Breast epithelium (tissue), 4 donors: ENCODE data around the gene AHCYL2. TPM values are rescaled to one million over a fixed set of nuclear protein-coding genes. Genes with fewer than 3 reads are reported as not detected.

ENCODE experiments used
- DNase-seq, 2 donors: peaks; one replicate each; pipeline ENCODE4 v3.0.0-alpha.2; 2019; ENCODE audit warnings: low spot score in 2 of 2
- H3K27ac ChIP-seq, 2 donors: fragments of 200-600 bp; sonication (generic) in 1 of 2; one replicate each; pipeline ENCODE4 v1.5.1; 2016 to 2019; ENCODE audit warnings: mild to moderate bottlenecking in 1 of 2
- H3K27me3 ChIP-seq, 2 donors: fragments of 200-600 bp; sonication (generic) in 1 of 2; one replicate each; pipeline versions ENCODE4 v1.5.1 to v1.6.0; 2017 to 2019; ENCODE audit warnings: control low read depth in 1 of 2, mild to moderate bottlenecking in 1 of 2
- H3K36me3 ChIP-seq: fragments of 200-600 bp; one replicate; pipeline ENCODE4 v1.5.1; 2019
- H3K4me1 ChIP-seq, 2 donors: fragments of 200-600 bp; sonication (generic); one replicate each; pipeline ENCODE4 v1.5.1; 2016 to 2019; ENCODE audit warnings: control low read depth in 1 of 2
- H3K4me3 ChIP-seq, 3 donors: fragments of 200-600 bp; sonication (generic); 1 replicate in 2 of 3; 2 replicates in 1 of 3; pipeline ENCODE4 v1.5.1; 2016 to 2019; ENCODE audit warnings: mild to moderate bottlenecking in 3 of 3, moderate library complexity in 2 of 3
- H3K9me3 ChIP-seq, 2 donors: fragments of 200-600 bp; sonication (generic) in 1 of 2; one replicate each; pipeline ENCODE4 v1.5.1; 2016 to 2019; ENCODE audit warnings: control low read depth in 1 of 2
- POLR2A ChIP-seq: fragments of 450-650 bp; IDR thresholded peaks from one replicate; pipeline ENCODE4 v1.6.1; 2016; ENCODE audit warnings: antibody characterized with exemption, mild to moderate bottlenecking, moderate library complexity
- POLR2AphosphoS5 ChIP-seq, 3 donors: sonication (generic); formaldehyde crosslinking; IDR thresholded peaks; one replicate each; pipeline ENCODE4 v1.6.1; 2017; ENCODE audit warnings: antibody characterized with exemption in 3 of 3
- intact Hi-C: fragments of 100-400 bp; cut with DNase I; formaldehyde crosslinking; loops from one replicate; pipeline ENCODE4 v1.15.1; 2023; ENCODE audit warnings: low total_unique reads
- total RNA-seq, 3 donors: library from RNA; depleted of rRNA; stranded (reverse); fragments of >200 nt; gene quantifications; one replicate each; pipeline ENCODE4 v1.1.0, GENCODE V29; 2016
- TF ChIP-seq, protein P1 (sequence below), 3 donors: fragments of 450-650 bp; IDR thresholded peaks; one replicate each; pipeline ENCODE4 v1.5.1; 2016 to 2017; ENCODE audit warnings: antibody characterized with exemption in 3 of 3, mild to moderate bottlenecking in 3 of 3, moderate library complexity in 3 of 3

Gene AHCYL2
- total RNA-seq, 3 donors from 2014 or later = 19.0 to 24.7 (median 21.8) TPM

DNA sequence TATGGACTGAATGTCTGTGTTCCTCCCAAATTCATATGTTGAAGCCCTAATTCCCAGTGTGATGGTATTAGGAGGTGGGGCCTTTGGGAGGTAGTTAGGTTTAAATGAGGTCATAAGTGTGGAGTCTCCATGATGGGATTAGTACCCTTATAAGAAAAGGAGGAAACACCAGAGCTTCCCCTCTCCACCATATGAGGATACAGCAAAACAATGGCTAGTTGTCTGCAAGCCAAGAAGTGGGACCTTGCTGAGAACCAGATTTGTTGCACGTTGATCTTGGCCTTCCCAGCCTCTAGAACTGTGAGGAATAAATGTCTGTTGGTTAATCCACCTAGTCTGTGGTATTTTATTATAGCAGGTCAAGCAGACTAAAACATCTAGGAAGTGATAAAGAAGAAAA is 102.2 kb downstream of the AHCYL2 start:
- Histone ChIP-seq H3K36me3 (no peaks in the 10 kb centered on the region), H3K4me1 (no peaks in the 10 kb centered on the region), H3K27me3 (no peaks in the 10 kb centered on the region), H3K27ac (no peak overlapping the region), H3K9me3 (no peaks in the 10 kb centered on the region), H3K4me3 (no peak overlapping the region)
- intact Hi-C loops = no loop called here
- no peak for DNase-seq
- TF ChIP-seq POLR2A (no peak), POLR2AphosphoS5 (IDR thresholded peaks at IDR 0.05) (no peak)
- TF ChIP-seq, protein P1, sequence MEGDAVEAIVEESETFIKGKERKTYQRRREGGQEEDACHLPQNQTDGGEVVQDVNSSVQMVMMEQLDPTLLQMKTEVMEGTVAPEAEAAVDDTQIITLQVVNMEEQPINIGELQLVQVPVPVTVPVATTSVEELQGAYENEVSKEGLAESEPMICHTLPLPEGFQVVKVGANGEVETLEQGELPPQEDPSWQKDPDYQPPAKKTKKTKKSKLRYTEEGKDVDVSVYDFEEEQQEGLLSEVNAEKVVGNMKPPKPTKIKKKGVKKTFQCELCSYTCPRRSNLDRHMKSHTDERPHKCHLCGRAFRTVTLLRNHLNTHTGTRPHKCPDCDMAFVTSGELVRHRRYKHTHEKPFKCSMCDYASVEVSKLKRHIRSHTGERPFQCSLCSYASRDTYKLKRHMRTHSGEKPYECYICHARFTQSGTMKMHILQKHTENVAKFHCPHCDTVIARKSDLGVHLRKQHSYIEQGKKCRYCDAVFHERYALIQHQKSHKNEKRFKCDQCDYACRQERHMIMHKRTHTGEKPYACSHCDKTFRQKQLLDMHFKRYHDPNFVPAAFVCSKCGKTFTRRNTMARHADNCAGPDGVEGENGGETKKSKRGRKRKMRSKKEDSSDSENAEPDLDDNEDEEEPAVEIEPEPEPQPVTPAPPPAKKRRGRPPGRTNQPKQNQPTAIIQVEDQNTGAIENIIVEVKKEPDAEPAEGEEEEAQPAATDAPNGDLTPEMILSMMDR (IDR thresholded peaks at IDR 0.05) = no peak

DNA sequence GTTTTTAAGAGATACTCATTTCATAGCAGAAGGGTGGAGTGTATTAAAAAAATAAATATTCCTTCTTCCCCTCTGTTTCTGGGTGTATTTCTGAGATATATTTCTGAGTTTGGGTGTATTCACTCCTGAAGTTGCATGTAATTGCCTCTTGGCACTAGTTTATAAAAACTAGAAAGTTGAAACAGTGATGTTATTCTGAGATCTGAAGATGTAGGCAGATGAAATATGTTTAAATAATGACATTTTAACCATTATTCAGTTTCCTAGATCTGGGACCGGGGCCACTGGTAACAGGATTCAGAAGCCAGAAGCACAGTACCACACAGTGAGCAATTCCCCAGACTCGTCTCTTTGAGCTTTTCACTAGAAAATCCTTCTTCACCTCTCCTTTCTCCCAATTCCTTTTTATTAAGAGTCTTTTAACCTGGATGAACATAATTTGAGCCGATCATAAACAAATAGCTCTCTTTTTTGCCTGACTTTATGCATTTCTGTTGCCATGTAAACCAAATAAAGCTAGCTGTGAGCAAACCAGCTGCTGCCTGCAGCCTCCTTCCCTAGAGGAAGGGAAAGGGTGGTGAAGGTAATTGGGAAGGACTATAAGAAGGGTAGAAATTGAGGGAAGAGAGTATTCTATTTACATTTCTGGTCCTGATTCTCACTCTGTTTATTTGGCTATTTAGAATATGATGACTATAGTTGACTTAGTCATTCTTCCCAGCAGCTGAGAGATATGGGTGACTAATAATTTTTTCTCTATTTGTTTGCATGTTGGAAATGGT is 107.6 kb downstream of the AHCYL2 start:
- intact Hi-C loops = no loop called here
- no peak overlapping the region for H3K4me3 ChIP-seq
- H3K4me1 ChIP-seq = no peaks in the 10 kb centered on the region
- DNase-seq = no peak
- no peaks in the 10 kb centered on the region for H3K36me3 ChIP-seq
- no peak overlapping the region for H3K27ac ChIP-seq
- H3K9me3 ChIP-seq = no peaks in the 10 kb centered on the region
- TF ChIP-seq, protein P1 (IDR thresholded peaks at IDR 0.05) = no peak
- TF ChIP-seq POLR2A = no peak
- no peak for TF ChIP-seq POLR2AphosphoS5 (IDR thresholded peaks at IDR 0.05)
- no peaks in the 10 kb centered on the region for H3K27me3 ChIP-seq

DNA sequence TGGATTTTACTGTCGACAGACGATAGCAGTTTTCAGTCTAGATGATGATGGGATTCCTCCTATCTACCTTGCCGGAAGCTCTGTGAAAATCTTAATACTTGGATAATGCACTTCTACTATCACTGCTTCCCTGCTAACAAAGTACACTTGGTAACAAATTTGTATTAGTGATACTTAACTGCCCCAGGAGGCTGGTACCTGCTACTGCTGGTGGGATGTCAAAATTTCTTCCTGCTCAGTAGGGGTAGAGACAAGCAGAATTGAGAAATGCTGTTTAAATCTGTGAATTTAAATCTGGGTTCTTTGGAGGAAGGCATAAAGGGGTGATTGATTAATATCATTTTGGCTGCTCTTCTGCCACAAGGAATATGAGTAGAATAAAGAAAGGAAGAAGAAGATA is 109.6 kb downstream of the AHCYL2 start:
- no peaks in the 10 kb centered on the region for H3K4me1 ChIP-seq
- no peak for DNase-seq
- H3K4me3 ChIP-seq = no peak overlapping the region
- H3K27me3 ChIP-seq = no peaks in the 10 kb centered on the region
- no peak overlapping the region for H3K27ac ChIP-seq
- H3K36me3 ChIP-seq = no peaks in the 10 kb centered on the region
- H3K9me3 ChIP-seq = no peaks in the 10 kb centered on the region
- intact Hi-C loops = no loop called here
- TF ChIP-seq POLR2AphosphoS5 (IDR thresholded peaks at IDR 0.05) = no peak
- TF ChIP-seq, protein P1 (IDR thresholded peaks at IDR 0.05) = no peak
- TF ChIP-seq POLR2A = no peak

DNA sequence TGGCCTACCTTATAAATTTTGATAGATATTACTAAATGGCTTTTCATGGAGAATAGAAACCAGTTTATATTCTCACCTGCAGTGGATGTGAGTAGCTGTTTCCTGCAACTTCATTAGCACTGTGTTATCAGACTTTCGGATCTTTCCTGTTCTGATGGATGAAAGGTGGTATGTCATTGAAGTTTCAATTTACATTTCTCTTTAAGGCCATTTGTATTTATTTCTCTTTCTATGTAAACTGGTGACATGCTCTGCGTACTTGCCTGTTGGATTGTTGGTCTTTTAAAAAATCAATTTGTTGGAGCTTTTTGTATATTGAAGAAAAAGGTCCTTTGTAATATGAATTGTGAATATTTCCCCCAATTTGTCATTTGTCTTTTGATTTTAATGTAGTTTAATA is 113.6 kb downstream of the AHCYL2 start:
- no peak for DNase-seq
- intact Hi-C loops = no loop called here
- no peak overlapping the region for H3K4me3 ChIP-seq
- H3K27ac ChIP-seq = no peak overlapping the region
- H3K4me1 ChIP-seq = no peaks in the 10 kb centered on the region
- TF ChIP-seq POLR2AphosphoS5 (IDR thresholded peaks at IDR 0.05) (no peak), POLR2A (no peak)
- TF ChIP-seq, protein P1 (IDR thresholded peaks at IDR 0.05) = no peak
- H3K36me3 ChIP-seq = no peaks in the 10 kb centered on the region
- no peaks in the 10 kb centered on the region for H3K9me3 ChIP-seq
- no peaks in the 10 kb centered on the region for H3K27me3 ChIP-seq

DNA sequence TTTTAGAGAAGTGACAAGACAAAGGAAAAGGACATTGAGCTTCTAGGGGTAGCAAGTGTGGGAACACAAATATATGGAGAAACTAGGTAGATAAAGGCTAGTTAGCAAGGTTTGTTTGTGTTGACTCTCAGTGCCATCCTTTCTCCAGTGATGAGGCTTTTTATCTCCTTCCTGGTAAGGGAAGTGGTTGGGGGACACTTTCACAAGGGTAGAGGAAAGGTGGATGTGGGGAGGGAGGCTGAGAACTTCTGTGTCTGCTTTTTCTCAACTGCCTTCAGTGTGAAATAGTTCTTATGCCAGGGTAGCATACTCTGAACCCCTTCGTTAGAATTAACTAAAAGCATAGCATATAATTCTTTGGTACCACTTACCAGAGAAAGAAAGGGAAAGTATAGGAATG is 116.4 kb downstream of the AHCYL2 start:
- Histone ChIP-seq H3K4me3 (no peak overlapping the region), H3K27ac (no peak overlapping the region), H3K4me1 (no peaks in the 10 kb centered on the region), H3K36me3 (no peaks in the 10 kb centered on the region), H3K9me3 (no peaks in the 10 kb centered on the region), H3K27me3 (no peaks in the 10 kb centered on the region)
- DNase-seq = no peak
- TF ChIP-seq, protein P1 (IDR thresholded peaks at IDR 0.05) = no peak
- TF ChIP-seq POLR2A = no peak
- TF ChIP-seq POLR2AphosphoS5 (IDR thresholded peaks at IDR 0.05) = no peak
- intact Hi-C loops = no loop called here
